Measurements from ENCODE around the gene ASMT. TPM values are rescaled to one million over a fixed set of nuclear protein-coding genes. Genes with fewer than 3 reads are reported as not detected.

ASMT gene
- polyA plus RNA-seq, 3 donors, result 0.69 TPM; not detected in 2

- H3K9me3 ChIP-seq (replicated peaks in 1 of 2; ENCODE audit: control insufficient read depth in 1 of 2, insufficient read depth in 1 of 2, low read length in 2 of 2), result no peaks in the 10 kb centered on the region
- TF ChIP-seq CTCF (IDR thresholded peaks at IDR 0.05), result no peak
- H3K27me3 Mint-ChIP-seq (ENCODE audit: low read depth in 3 of 3), result peaks cover 0 to 2% (median 0%) of the 10 kb centered on the region in 3 donors
- intact Hi-C loops (cut with micrococcal nuclease), result no loop called here
- H3K79me2 ChIP-seq (ENCODE audit: insufficient read depth, low read length), result no peaks in the 10 kb centered on the region
- H4K20me1 ChIP-seq (ENCODE audit: insufficient read depth, low read length), result no peaks in the 10 kb centered on the region
- no peaks in the 10 kb centered on the region for H3K36me3 ChIP-seq (replicated peaks in 1 of 2; ENCODE audit: control insufficient read depth in 1 of 2, insufficient read depth in 2 of 2, low read length in 2 of 2)
- H3K27ac ChIP-seq (ENCODE audit: low read depth in 1 of 2, low read length in 2 of 2), result no peak overlapping the region
- no peak overlapping the region for H3K27ac Mint-ChIP-seq
- peaks cover 0 to 2% (median 0%) of the 10 kb centered on the region in 7 donors for H3K9me3 Mint-ChIP-seq
- H3K27me3 ChIP-seq (ENCODE audit: control insufficient read depth in 2 of 2, insufficient read depth in 2 of 2, low read length in 2 of 2), result no peaks in the 10 kb centered on the region
- H3K36me3 Mint-ChIP-seq, result no peaks in the 10 kb centered on the region
- 67% methylated on average over 1 of the region's 8 CpGs for WGBS (ENCODE audit: insufficient coverage)
- no peak overlapping the region for H3K4me3 ChIP-seq (replicated peaks in 1 of 3; ENCODE audit: low read depth in 2 of 3, low read length in 3 of 3)
- no peak overlapping the region for H2AFZ ChIP-seq (ENCODE audit: insufficient read depth, low read depth, low read length, poor library complexity, severe bottlenecking)
- DNase-seq, result no peak
- H3K4me1 Mint-ChIP-seq, result peaks cover 15% of the 10 kb centered on the region
- no peak overlapping the region for H3K4me2 ChIP-seq (replicated peaks; ENCODE audit: extremely low read depth, low read length, poor library complexity, severe bottlenecking)
- no peak overlapping the region for H3K4me3 Mint-ChIP-seq
- no peak overlapping the region for H3K9ac ChIP-seq (ENCODE audit: insufficient read depth, low read length, poor library complexity, severe bottlenecking)
- H3K4me1 ChIP-seq (ENCODE audit: control insufficient read depth in 1 of 2, insufficient read depth in 2 of 2, low read length in 2 of 2), result peaks cover 7 to 9% of the 10 kb centered on the region in 2 donors
These were observed 30.4 kb upstream of the ASMT start for GRCh38 chrX:1584237-1585011.

DNA sequence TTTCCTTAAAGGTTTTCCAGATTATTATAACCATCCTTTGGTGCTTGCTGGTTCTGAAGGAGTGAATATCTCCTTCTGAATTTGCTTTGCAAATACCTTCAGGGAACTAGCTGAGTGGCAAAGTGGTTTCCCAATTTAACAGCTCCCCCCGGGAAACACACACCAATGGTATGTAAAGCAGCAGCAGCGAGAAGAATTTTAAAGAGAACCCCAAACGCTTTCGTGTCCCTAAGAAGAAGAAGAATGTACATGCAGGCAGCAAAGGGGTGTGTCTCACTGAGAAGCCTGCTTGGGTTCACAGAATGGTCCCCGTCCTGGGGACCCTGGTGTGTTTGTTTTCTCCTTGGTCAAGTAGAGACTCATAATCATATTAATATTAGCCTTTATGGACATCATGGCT is 27.7 kb upstream of the ASMT start:
- no peaks in the 10 kb centered on the region for H3K9me3 ChIP-seq (replicated peaks in 1 of 2; ENCODE audit: control insufficient read depth in 1 of 2, insufficient read depth in 1 of 2, low read length in 2 of 2)
- H3K36me3 ChIP-seq (replicated peaks in 1 of 2; ENCODE audit: control insufficient read depth in 1 of 2, insufficient read depth in 2 of 2, low read length in 2 of 2), result no peaks in the 10 kb centered on the region
- H3K4me3 ChIP-seq (replicated peaks in 1 of 3; ENCODE audit: low read depth in 2 of 3, low read length in 3 of 3), result no peak overlapping the region
- H3K4me3 Mint-ChIP-seq, result no peak overlapping the region
- intact Hi-C loops (cut with micrococcal nuclease), result no loop called here
- no peak overlapping the region for H3K4me2 ChIP-seq (replicated peaks; ENCODE audit: extremely low read depth, low read length, poor library complexity, severe bottlenecking)
- DNase-seq, result no peak
- peaks cover 0 to 2% (median 0%) of the 10 kb centered on the region in 3 donors for H3K27me3 Mint-ChIP-seq (ENCODE audit: low read depth in 3 of 3)
- H3K27ac Mint-ChIP-seq, result no peak overlapping the region
- H3K79me2 ChIP-seq (ENCODE audit: insufficient read depth, low read length), result peaks cover 8% of the 10 kb centered on the region
- H4K20me1 ChIP-seq (ENCODE audit: insufficient read depth, low read length), result peaks cover 3% of the 10 kb centered on the region
- H3K4me1 ChIP-seq (ENCODE audit: control insufficient read depth in 1 of 2, insufficient read depth in 2 of 2, low read length in 2 of 2), result peaks cover 10 to 11% of the 10 kb centered on the region in 2 donors
- H3K36me3 Mint-ChIP-seq, result no peaks in the 10 kb centered on the region
- 0% methylated on average over 2 of the region's 5 CpGs for WGBS (ENCODE audit: insufficient coverage)
- H3K4me1 Mint-ChIP-seq, result peaks cover 15% of the 10 kb centered on the region
- H2AFZ ChIP-seq (ENCODE audit: insufficient read depth, low read depth, low read length, poor library complexity, severe bottlenecking), result no peak overlapping the region
- no peak overlapping the region for H3K27ac ChIP-seq (ENCODE audit: low read depth in 1 of 2, low read length in 2 of 2)
- no peak overlapping the region for H3K9ac ChIP-seq (ENCODE audit: insufficient read depth, low read length, poor library complexity, severe bottlenecking)
- no peaks in the 10 kb centered on the region for H3K27me3 ChIP-seq (ENCODE audit: control insufficient read depth in 2 of 2, insufficient read depth in 2 of 2, low read length in 2 of 2)
- H3K9me3 Mint-ChIP-seq, result peaks cover 0 to 4% (median 0%) of the 10 kb centered on the region in 7 donors
- no peak for TF ChIP-seq CTCF (IDR thresholded peaks at IDR 0.05)
